Measurements from ENCODE around the gene ZNF319.
"Not testable (repeated sequence)": the region's sequence is repeated elsewhere in the genome, so short reads cannot be mapped to it uniquely, and the experiment has no call there.

ZNF319 gene

DNA sequence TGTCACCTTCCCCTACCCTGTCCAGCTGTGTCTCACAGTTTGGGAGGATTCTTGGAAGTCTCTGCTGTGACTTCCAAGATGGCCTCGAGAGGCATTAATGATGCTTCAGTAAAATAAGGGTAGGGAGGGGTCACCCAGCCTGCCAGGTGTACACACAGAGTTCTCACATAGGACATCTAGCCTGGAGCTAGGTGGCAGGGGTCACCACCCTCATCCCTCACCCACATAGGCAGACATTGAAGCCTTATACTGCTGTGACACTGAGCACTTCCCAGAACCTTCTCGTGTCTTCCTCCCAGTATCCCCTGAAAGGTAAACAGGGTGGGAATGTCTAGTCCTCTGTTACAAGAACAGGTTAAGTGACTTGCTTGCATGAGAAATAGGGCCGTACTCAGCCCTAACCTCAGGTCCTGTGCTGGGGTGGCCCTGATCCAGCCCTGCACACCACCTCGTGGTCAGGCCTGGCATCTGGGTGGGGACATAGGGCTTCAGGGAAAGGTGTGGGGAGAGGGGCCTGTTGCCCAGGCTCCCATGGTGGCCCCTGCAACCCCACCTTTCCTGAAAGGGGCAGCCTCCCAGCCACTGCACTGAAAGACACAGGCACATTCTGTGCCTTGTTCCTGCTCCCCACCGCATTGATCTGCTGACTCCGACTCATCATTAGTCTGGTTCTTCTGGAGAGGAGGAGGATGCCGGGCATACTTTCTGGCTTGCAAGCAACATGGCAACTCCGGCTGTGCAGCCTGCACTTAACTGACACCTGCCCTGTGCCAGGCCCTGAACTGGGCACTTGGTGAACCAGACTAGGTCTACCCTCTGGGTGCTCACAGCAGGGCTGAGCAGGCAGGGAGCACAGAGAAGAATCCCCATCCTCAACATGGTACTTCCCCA, 21.4 kb upstream of the ZNF319 start:
- DNase-seq (ENCODE audit: low read depth in 2 of 2), result no peak

DNA sequence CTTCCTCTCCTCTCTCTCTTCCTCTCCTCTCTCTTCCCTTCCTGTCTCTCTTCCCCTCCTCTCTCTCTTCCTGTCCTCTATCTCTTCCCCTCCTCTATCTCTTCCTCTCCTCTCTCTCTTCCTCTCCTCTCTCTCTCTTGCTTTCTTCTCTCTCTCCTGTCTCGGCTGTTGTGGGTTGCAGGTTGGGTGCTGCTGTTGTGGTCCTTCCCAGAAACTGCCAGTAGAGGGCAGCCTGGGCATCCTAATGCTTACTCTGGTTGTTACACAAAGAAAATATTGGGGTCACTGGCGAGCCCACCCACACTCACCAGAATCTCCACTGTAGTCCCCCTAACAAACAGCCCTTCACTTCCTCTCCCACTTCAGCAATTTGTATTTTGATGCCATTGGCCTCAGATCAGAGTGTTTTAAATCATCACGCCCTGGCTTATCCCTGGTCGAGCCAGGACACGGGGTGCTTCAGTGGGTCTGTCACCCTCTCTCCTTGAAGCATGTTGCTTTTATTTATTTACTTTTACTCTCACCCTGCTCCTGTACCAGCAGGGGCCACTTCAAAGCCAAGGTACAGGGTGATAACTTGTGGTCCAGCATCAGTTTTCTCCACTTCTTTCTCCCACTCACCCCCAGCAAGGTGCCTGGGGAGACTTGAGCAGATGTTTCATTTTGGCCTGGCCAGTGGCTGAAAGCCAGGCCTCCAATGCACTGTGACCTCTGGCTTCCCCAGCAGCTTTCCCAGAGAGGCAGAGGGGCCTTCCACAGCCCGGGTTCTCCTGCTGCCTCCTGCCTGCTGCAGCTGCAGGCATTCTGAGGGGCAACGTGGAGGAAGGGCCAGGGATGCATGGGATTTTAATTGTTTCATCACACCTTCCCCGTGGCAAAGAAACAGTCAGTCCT, 20.4 kb upstream of the ZNF319 start:
- peak in 1 of 2 donors; percentile 44 for DNase-seq (ENCODE audit: low read depth in 2 of 2)

DNA sequence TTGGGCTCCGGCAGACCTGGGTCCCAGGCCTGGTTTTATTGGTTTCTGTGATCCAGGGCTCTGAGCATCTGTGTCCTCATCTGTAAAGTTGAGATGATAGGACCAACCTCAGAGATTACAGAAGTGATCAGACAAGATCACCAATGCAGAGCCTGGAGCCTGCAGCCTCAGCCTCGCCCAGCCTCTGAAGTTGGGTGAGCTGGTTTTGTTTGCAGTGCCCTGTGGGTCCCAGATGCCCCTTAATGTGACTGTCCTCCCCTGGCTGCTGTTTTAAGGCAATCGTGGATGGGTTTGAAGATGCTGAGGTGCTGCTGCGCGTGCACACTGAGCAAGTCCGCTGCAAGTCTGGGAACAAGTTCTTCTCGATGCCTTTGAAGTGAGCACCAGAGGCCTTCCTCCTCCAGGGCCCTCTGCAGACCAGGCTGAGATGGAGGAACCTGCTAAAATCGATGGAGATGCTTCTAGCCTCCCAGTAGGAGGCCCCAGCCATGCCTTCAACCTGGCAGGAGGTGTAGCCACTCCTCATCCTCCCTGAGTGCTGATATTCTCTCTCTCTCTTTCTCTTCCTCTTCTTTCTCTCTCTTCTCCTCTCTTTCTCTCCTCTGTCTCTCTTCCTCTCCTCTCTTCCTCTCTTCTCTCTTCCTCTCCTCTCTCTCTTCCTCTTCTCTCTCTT, 19.5 kb upstream of the ZNF319 start:
- no peak for DNase-seq (ENCODE audit: low read depth in 2 of 2)

DNA sequence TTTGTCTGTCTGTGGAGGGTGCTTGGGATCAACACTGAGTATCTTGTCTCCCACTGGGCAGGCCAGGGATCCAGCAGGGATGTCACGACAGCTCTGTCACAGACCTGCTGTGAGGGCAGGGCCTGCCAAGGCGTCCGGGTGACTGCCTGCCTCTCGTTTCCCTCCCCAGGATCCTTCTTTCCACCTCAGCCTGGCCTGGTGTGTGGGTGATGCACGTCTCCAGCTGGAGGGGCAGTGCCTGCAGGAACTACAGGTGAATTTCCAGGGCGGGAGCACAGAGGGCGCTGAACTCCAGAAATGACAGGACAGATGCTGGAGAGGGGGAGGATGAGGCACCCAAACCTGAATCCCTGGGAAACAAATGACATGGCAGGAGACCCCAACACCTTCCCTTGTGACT, 18.3 kb upstream of the ZNF319 start:
- no peak for DNase-seq (ENCODE audit: low read depth in 2 of 2)

DNA sequence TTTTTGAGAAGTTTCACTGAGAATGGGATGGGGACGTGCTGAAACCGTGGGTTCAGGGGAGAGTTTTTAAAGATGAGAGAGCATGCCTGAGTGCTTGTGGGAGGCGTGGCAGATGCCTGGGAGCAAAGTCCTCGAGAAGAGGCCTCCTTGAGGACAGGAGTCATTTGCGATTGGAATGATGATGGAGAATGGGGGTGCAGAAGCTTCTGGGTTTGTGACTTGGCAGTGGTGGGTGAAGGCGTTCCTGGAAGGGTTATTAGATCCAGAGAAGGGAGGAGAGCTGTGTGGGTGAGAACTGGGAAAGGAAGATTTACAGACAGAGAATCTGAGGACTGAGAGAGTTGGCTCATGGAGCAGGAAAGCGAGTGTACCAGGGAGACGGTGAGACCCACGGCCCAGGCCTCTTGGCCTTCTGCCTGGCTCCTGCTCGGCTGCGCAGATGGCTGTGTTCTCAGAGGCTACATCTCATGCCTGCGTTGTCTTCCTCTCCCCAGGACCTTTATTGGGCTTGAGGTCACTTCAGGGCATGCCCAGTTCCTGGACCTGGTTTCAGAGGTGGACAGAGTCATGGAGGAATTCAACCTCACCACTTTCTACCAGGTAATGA, 16.5 kb upstream of the ZNF319 start:
- DNase-seq (ENCODE audit: low read depth in 2 of 2), result no peak

DNA sequence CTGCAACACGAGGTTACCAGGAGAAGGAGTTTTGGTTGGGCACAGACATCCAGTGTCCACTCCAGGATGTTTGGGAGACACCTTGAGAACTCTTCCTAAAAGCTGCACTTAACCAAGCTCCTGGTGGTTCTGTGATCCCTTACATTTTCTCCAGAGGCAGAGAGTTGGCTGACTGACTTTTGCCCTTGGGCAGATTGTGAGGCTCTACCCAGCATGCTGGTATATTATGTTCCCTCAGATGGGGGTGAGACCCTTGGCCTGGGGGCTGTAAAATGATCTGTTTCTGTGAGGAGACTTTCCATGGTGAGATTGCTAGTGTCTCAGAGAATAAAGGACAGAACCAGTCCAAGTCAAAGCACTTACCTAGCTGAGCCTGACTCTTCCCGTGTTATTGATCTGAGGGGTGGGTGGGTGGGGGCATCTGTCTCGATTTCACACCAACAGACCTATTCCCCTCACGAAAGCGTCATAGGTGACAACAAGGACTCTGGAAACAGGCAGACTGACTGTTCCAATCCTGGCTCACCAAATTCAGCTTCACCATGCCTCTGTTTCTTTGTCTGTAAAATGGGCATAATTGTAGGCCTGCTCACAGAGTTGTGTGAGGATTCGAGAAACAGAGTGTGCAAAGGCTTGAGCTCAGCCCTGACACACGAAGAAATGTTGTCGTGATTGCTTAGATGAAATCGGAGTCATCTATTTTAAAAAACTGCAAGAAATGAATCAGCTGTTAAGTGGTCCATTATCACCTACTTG, 12.9 kb upstream of the ZNF319 start:
- DNase-seq (ENCODE audit: low read depth in 2 of 2), result no peak

DNA sequence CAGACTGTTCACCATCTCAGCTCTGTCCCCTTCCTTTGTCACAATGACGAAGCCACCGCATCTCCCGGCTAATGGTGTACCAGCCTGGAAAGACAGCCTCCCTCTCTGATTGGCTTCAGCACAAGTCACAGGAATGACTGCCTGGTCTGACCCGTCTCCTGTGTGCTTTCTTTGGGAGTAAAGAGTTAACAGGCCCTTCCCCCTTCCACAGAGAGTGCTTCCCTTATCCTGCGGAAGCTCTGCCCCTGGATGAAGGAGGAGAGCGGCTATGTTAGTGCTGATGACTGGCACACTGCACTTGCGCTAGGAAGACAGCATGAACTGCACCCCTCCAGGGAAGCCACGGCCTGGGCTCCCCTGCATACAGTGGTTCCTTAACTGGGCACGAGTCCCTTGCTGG, 12.0 kb upstream of the ZNF319 start:
- DNase-seq (ENCODE audit: low read depth in 2 of 2), result no peak

DNA sequence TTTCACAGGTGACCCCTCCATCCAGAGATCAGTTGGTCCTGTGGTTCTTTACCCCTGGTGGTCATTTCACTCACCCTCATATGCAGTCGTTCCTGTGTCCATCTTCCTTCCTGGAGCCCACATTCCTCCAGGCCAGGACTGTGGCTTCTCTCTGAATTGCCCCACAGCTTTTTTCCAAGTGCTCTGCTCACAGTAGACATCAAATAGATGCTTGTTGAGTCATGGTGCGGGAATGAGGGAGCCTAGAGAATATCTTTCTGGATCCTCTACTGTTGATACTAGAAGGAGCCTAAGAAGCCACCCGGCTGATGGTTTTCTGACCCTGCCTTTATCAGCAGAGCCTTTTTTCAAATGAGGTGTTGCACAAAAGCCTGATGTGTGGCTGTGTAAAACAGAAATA, 11.2 kb upstream of the ZNF319 start:
- no peak for DNase-seq (ENCODE audit: low read depth in 2 of 2)

DNA sequence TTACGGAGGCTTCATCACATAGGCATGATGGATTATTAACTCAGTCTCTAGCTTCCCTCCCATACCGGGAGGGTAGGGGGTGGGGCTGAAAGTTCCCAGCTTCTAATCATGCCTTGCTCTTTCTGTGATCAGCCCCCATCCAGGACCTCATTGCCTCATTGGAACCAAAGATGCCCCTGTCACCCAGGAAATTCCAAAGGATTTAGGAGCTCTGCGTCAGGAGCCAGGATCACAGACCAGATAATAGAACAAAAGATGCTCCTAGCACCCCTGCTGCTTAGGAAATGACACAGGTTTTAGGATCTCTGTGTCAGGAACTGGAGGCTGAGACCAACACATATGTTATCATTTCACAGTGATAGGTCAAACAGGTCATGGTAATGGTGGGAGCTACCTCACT, 10.4 kb upstream of the ZNF319 start:
- DNase-seq (ENCODE audit: low read depth in 2 of 2), result no peak

DNA sequence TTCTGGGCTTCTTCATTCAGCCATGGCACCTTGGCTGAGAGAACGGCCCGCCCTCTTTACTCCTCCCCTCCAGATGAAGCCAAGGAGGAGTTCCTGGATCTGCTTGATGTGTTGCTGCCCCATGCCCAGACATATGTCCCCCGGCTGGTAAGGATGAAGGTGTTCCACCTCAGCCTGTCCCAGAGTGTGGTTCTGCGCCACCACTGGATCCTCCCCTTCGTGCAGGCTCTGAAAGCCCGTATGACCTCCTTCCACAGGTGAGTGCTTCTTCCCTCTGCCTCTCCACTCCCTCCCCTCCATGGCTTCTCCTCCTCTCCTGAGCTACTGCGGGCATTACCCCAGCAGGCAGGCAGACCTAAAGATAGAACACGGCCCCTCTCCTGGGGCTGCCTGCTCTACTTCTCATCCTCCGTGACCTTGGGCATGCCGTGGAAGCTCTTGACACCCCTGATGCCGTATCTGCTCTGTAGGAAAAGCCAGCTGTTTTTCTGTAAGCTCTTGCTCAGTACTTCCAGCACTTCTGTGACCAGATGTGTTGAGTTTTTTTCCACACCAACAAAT, 9.5 kb upstream of the ZNF319 start:
- no peak for DNase-seq (ENCODE audit: low read depth in 2 of 2)

DNA sequence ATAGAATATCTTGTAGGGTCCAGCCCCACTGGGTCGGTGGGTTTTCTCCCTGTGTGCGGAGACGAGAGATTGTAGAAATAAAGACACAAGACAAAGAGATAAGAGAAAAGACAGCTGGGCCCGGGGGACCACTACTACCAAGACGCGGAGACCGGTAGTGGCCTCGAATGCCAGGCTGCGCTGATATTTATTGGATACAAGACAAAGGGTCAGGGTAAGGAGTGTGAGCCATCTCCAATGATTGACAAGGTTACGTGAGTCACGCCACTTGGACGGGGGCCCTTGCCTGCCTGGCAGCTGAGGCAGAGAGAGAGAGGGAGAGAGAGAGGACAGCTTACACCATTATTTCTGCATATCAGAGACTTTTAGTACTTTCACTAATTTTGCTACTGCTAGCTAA, 4.3 kb upstream of the ZNF319 start:
- not testable (repeated sequence) for DNase-seq (ENCODE audit: low read depth in 2 of 2)

DNA sequence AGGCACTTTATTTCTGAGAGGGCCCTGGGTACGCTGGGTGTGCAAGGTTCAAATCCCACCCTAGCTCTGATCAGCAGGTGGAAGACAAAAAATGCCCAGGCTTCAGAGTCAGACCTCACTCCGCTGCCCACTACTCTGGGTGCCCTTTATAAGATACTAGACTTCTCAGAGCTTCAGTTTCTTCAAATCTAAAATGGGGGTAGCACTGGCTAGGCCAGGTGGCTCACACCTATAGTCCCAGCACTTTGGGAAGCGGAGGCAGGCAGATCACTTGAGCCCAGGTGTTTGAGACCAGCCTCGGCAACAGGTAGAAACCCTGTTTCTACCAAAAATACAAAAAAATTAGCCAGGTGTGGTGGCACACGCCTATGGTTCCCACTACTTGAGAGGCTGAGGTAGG, 2.5 kb upstream of the ZNF319 start:
- DNase-seq (ENCODE audit: low read depth in 2 of 2), result no peak

DNA sequence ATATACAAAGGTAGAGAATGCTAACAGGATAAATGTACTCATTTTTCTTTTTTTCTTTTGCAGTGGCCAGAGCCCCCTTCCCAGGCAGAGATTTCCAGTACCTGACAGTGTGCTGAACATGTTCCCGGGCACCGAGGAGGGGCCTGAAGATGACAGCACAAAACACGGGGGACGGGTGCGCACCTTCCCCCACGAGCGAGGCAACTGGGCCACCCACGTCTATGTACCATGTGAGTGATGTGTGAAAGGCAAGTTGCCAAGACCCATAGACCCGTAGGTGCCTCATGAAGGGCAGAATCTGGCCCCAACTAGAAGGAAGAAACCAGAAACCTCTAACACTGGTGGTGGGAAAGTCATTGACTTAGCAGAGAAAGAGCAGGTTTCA, 1.9 kb upstream of the ZNF319 start:
- no peak for DNase-seq (ENCODE audit: low read depth in 2 of 2)

DNA sequence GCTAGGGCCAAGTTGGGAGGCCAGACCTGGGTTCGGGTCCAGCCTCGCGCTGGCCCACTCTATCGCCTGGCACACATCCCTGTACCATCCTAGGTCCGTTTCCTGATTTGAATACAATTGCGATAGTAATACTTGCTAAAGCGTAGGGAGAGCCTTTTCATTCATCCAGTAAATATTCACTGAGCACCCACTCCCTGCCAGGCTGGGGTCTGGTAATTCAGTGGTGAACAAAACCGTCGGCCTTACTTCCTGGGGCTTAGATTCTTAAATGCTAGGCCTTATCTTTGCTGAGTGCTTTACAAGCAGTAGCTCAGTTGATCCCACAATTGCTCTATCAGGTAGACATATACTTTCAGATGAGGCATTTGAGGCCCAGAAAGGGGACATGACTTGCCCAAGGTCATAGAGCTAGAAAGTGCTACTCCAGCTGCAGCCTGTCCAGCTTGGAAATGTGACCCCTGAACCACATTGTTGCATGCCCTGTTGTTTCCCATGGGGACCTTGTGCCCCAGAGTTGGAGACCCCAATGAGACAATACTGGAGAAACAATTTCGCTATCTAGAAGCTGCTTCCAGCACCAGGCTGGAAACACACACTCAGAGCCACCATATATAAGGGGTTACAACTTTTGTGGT, 1.4 kb upstream of the ZNF319 start:
- DNase-seq (ENCODE audit: low read depth in 2 of 2), result no peak

DNA sequence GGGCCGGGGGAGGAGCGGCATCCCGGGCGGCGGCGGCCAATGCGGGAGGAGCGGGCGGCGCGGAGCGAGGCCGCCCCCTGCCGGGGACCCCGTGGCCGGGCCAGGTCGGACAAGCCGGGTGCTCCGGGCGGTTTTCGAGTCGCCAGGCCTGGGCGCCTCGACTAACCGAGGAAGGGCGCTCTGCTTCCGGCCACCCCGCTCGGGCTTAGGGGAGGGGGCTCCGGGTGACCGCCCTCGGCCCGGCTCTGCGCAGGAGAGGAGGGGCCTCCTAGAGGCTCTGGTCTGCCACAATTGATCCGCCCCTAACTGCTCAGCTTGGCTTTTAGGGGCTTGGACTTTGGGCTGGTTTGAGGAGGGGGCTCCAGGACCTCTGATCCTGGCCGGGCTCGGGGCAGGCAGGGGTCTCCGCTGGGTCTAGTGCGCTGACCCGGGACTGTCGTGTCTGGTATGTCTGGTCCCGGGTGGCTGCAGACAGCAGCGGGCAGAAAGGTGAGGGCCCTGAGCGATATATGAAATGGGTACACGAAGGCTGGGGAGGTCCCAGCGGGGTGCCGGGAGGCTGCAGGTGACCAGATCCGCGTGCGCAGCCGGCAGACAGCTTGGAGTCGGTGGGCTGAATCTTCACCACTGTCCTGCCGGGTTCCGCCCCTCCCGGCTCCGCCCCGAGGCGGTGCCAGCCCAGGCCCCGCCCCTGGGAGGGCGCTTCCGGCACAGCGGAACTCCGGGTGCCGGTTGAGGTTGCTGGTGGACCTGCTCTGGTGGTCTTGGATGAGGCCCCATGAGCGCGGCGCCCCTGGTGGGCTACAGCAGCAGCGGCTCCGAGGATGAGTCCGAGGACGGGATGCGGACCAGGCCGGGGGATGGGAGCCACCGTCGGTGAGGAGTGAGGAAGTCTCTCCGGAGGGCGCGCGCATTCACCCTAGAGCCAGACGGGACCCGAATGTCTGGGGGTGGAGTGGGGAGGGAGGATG, 519 bp upstream of the ZNF319 start, which contains the start of gene USB1:
Gene USB1, plus strand, starts transcription at position 702 of the 971 bp plus-strand sequence. Its CDS starts 77 bp downstream, at position 779.
- peak; percentile 68 for DNase-seq (ENCODE audit: low read depth in 2 of 2)

DNA sequence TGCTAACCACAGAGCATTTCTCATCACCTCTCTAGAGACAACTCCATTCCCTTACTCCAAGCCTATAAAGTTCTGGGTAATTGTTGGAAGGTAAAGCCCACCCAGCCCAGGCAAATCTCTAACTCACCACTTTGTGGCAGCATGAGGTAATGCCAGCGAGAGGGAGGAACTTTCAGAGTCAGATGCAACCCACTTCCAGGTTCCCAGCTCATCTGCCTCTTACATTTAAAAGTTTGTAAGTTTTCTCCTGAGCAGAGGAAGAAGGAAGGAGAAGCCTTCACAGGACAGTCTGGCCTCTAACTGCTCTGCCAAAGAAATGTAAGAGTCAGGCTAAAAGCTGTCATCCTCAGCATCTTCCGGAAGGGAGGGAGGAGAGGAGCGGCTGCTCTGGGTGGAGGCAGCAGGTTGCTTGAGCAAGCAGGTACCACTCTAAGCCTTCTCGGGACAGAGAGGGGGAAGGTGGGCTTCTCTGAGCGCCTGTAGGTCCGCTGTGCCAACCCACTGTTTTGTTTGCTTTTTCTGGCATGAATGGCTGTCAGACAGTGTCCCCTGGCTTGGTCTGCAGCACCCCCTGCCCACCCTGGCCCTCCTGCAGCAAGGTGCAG, 1.0 kb downstream of the ZNF319 start:
- no peak for DNase-seq (ENCODE audit: low read depth in 2 of 2)

DNA sequence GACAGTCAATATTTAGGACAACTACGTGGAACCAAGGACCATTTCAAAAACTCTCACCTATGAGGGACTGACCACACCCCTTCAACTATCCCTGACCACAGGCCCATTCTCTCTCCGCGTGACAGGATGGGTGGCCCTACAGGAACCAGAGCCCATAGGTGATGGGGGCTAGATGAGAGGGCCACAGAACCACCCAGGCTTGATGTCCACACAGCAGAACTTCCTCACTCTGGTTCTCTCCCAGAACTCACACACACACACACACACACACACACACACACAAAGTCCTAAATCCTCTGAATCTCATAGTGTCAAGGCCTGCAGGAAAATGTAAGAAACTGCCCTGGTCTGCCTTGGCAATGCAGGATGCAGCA, 1.5 kb downstream of the ZNF319 start:
- DNase-seq (ENCODE audit: low read depth in 2 of 2), result no peak

DNA sequence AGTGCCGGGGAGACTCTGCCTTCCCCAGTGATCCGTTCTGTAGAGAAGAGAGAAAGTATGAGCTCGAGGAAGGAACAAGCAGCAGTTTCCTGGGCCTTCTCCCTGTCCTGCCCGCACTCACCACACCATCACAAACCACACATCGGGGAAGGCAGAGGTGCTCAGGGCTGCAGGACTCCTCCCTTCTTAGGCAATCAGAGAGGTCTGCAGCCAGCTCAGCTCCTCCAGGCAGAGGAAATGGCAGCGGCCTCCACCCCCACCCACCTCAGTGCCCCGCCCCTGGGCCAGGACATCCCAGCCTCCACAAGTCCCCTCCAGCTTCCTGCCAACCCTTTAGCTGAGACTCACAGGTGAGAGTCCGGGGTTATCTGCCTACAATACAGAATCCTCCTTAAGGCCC, 2.0 kb downstream of the ZNF319 start:
- DNase-seq (ENCODE audit: low read depth in 2 of 2), result peak in 1 of 2 donors; percentile 34

Measured in stimulated activated CD8-positive, alpha-beta memory T cell treated with anti-CD3 and anti-CD28 coated beads, Interleukin-7, amount 100 ng/mL, for 1 hour (primary cell).